Panc1 (cell line): ENCODE measurements around the gene PHLDA3.

ENCODE experiments used
- POLR2AphosphoS5 ChIP-seq: IDR thresholded peaks from 2 replicates; pipeline ENCODE4 v1.6.1; 2012; ENCODE audit warnings: mild to moderate bottlenecking, low read depth, low read length, moderate library complexity
- TF ChIP-seq, protein P1 (sequence below): fragments of 450-650 bp; IDR thresholded peaks from 2 replicates; pipeline ENCODE4 v1.5.1; 2017; ENCODE audit warnings: mild to moderate bottlenecking
- TF ChIP-seq, protein P2 (sequence below), 2 experiments: IDR thresholded peaks; 2 replicates each; pipeline ENCODE4 v1.6.1; 2011 to 2012; ENCODE audit warnings: low read depth in 2 of 2, control low read depth in 1 of 2, low read length in 1 of 2, mild to moderate bottlenecking in 1 of 2, moderate library complexity in 1 of 2; ENCODE audit not compliant: insufficient read depth in 1 of 2

DNA sequence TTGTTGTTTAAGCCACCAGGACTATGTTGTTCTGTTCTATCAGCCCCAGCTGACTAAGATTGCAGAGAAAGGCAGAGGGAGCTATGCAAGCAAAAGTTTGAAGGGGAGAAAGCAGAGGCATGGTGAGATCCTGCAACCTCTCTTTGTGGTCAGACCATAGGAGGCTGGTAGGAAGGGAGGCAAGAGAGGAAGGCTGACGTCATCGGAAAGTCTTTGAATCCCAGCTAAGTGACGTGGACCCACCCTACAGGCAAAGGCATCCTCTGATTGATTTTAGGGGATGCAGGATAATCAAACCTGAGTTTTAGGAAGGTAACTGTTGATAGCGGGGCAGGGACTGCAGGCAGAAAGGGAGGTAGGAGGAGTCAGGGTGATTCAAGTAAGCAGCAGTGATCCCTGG is 24.2 kb downstream of the PHLDA3 start:
- TF ChIP-seq, protein P1, sequence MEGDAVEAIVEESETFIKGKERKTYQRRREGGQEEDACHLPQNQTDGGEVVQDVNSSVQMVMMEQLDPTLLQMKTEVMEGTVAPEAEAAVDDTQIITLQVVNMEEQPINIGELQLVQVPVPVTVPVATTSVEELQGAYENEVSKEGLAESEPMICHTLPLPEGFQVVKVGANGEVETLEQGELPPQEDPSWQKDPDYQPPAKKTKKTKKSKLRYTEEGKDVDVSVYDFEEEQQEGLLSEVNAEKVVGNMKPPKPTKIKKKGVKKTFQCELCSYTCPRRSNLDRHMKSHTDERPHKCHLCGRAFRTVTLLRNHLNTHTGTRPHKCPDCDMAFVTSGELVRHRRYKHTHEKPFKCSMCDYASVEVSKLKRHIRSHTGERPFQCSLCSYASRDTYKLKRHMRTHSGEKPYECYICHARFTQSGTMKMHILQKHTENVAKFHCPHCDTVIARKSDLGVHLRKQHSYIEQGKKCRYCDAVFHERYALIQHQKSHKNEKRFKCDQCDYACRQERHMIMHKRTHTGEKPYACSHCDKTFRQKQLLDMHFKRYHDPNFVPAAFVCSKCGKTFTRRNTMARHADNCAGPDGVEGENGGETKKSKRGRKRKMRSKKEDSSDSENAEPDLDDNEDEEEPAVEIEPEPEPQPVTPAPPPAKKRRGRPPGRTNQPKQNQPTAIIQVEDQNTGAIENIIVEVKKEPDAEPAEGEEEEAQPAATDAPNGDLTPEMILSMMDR, result no peak
- no peak for TF ChIP-seq POLR2AphosphoS5
- TF ChIP-seq, protein P2, sequence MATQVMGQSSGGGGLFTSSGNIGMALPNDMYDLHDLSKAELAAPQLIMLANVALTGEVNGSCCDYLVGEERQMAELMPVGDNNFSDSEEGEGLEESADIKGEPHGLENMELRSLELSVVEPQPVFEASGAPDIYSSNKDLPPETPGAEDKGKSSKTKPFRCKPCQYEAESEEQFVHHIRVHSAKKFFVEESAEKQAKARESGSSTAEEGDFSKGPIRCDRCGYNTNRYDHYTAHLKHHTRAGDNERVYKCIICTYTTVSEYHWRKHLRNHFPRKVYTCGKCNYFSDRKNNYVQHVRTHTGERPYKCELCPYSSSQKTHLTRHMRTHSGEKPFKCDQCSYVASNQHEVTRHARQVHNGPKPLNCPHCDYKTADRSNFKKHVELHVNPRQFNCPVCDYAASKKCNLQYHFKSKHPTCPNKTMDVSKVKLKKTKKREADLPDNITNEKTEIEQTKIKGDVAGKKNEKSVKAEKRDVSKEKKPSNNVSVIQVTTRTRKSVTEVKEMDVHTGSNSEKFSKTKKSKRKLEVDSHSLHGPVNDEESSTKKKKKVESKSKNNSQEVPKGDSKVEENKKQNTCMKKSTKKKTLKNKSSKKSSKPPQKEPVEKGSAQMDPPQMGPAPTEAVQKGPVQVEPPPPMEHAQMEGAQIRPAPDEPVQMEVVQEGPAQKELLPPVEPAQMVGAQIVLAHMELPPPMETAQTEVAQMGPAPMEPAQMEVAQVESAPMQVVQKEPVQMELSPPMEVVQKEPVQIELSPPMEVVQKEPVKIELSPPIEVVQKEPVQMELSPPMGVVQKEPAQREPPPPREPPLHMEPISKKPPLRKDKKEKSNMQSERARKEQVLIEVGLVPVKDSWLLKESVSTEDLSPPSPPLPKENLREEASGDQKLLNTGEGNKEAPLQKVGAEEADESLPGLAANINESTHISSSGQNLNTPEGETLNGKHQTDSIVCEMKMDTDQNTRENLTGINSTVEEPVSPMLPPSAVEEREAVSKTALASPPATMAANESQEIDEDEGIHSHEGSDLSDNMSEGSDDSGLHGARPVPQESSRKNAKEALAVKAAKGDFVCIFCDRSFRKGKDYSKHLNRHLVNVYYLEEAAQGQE (IDR thresholded peaks at IDR 0.05; ENCODE audit: insufficient read depth in 1 of 2, low read depth in 2 of 2, low read length in 1 of 2), result no peak
